Testis (tissue), 3 donors: Measurements from ENCODE around the gene WBP2NL. TPM values are rescaled to one million over a fixed set of nuclear protein-coding genes. Genes with fewer than 3 reads are reported as not detected.

ENCODE experiments used
- DNase-seq: peaks from one replicate; pipeline ENCODE4 v3.0.0-alpha.2; 2019
- H3K27ac ChIP-seq, 2 donors: fragments of 200-600 bp; sonication (generic); one replicate each; pipeline ENCODE4 v1.5.1; 2019
- H3K27me3 ChIP-seq: fragments of 200-600 bp; sonication (generic); one replicate; pipeline ENCODE4 v1.5.1; 2019
- H3K36me3 ChIP-seq: fragments of 200-600 bp; sonication (generic); one replicate; pipeline ENCODE4 v1.5.1; 2017; ENCODE audit warnings: low read depth; ENCODE audit errors: missing control alignments
- H3K4me1 ChIP-seq: fragments of 200-600 bp; sonication (generic); one replicate; pipeline ENCODE4 v1.5.1; 2019
- H3K4me3 ChIP-seq, 2 donors: fragments of 200-600 bp; sonication (generic); one replicate each; pipeline ENCODE4 v1.5.1; 2017 to 2019
- H3K9me3 ChIP-seq: fragments of 200-600 bp; sonication (generic); one replicate; pipeline ENCODE4 v1.5.1; 2017
- CTCF ChIP-seq, 3 experiments: fragments of 450-650 bp in 2 of 3; fragments of 200-600 bp in 1 of 3; sonication (generic) in 1 of 3; IDR thresholded peaks; one replicate each; pipeline ENCODE4 v1.5.1; 2016 to 2019; ENCODE audit warnings: antibody characterized with exemption in 3 of 3, mild to moderate bottlenecking in 2 of 3, moderate library complexity in 1 of 3
- POLR2A ChIP-seq: fragments of 450-650 bp; IDR thresholded peaks from one replicate; pipeline ENCODE4 v1.6.1; 2017; ENCODE audit warnings: antibody characterized with exemption, mild to moderate bottlenecking, moderate library complexity
- WGBS, 2 donors: methylation state at CpG; one replicate each; pipeline ENCODE4 v1.1.5; 2018; 5-methylcytosine and 5-hydroxymethylcytosine counted together
- intact Hi-C: fragments of 100-400 bp; cut with DNase I; formaldehyde crosslinking; loops from one replicate; pipeline ENCODE4 v1.15.1; 2023; ENCODE audit warnings: low total_unique reads
- polyA plus RNA-seq: library from polyadenylated mRNA; stranded (reverse); fragments of 350-450 nt; fragmentation: Illumina TruSeq; extraction: RNeasy Lipid Tissue Mini Kit (QIAGEN cat#74804); gene quantifications from one replicate; pipeline ENCODE4 v1.2.3, GENCODE V29; 2014; ENCODE audit warnings: low read depth, low replicate concordance; ENCODE audit not compliant: insufficient read depth
- total RNA-seq, 2 donors: library from RNA; depleted of rRNA; stranded (reverse); fragments of >200 nt; gene quantifications; one replicate each; pipeline ENCODE4 v1.2.3, GENCODE V29; 2016

WBP2NL gene
- total and polyA plus RNA-seq, 3 donors from 2014 or later, result 31.8 to 91.5 (median 90.8) TPM

- WGBS, 2 donors, result 72 to 76% methylated on average over 10 of the region's 10 CpGs
- Histone ChIP-seq H3K9me3 (no peaks in the 10 kb centered on the region), H3K4me1 (no peaks in the 10 kb centered on the region), H3K27me3 (no peaks in the 10 kb centered on the region), H3K27ac (no peak overlapping the region), H3K36me3 (no peaks in the 10 kb centered on the region), H3K4me3 (no peak overlapping the region)
- no peak for TF ChIP-seq POLR2A
- no peak for TF ChIP-seq CTCF (IDR thresholded peaks at IDR 0.05)
- intact Hi-C loops, result no loop called here
- DNase-seq, result no peak
Measured at GRCh38 chr22:41974691-41975290, 23.8 kb upstream of the WBP2NL start.

- H3K27me3 ChIP-seq, result no peaks in the 10 kb centered on the region
- 48 to 54% methylated on average over 12 of the region's 12 CpGs for WGBS, 2 donors
- DNase-seq, result no peak
- intact Hi-C loops, result no loop called here
- no peaks in the 10 kb centered on the region for H3K36me3 ChIP-seq
- H3K9me3 ChIP-seq, result no peaks in the 10 kb centered on the region
- no peaks in the 10 kb centered on the region for H3K4me1 ChIP-seq
- no peak overlapping the region for H3K4me3 ChIP-seq
- H3K27ac ChIP-seq, result no peak overlapping the region
- no peak for TF ChIP-seq POLR2A
- TF ChIP-seq CTCF (IDR thresholded peaks at IDR 0.05), result no peak
Measured at GRCh38 chr22:41975299-41976069, 23.1 kb upstream of the WBP2NL start.

GRCh38 chr22:41976070-41976901, 22.3 kb upstream of the WBP2NL start:
- intact Hi-C loops, result no loop called here
- Histone ChIP-seq H3K4me3 (peak overlapping the region; percentile 42 to 51), H3K4me1 (no peaks in the 10 kb centered on the region), H3K9me3 (no peaks in the 10 kb centered on the region), H3K27me3 (no peaks in the 10 kb centered on the region), H3K27ac (no peak overlapping the region), H3K36me3 (no peaks in the 10 kb centered on the region)
- no peak for TF ChIP-seq POLR2A
- TF ChIP-seq CTCF (IDR thresholded peaks at IDR 0.05), result no peak
- 5 to 12% methylated on average over 7 to 20 of the region's 72 CpGs for WGBS, 2 donors
- DNase-seq, result peak; percentile 37

- no peak overlapping the region for H3K27ac ChIP-seq
- no peaks in the 10 kb centered on the region for H3K4me1 ChIP-seq
- no peaks in the 10 kb centered on the region for H3K9me3 ChIP-seq
- peak overlapping the region; percentile 24 to 31 for H3K4me3 ChIP-seq
- DNase-seq, result no peak
- no peaks in the 10 kb centered on the region for H3K27me3 ChIP-seq
- no peaks in the 10 kb centered on the region for H3K36me3 ChIP-seq
- 0 to 4% methylated on average over 3 to 27 of the region's 46 CpGs for WGBS, 2 donors
- intact Hi-C loops, result no loop called here
- TF ChIP-seq CTCF (IDR thresholded peaks at IDR 0.05), result no peak
- no peak for TF ChIP-seq POLR2A
Measured at GRCh38 chr22:41976961-41977566, 21.5 kb upstream of the WBP2NL start.
